Measurements from ENCODE around the gene DNM1L.

- TF ChIP-seq CTCF (IDR thresholded peaks at IDR 0.05; ENCODE audit: insufficient read depth, low read length), result no peak
- TF ChIP-seq REST (IDR thresholded peaks at IDR 0.05; ENCODE audit: insufficient replicate concordance, low read depth), result no peak
Observed at GRCh38 chr12:32756476-32757066, 77.5 kb downstream of the DNM1L start.
